ENCODE measurements around the gene CHAF1B. TPM values are rescaled to one million over a fixed set of nuclear protein-coding genes. Genes with fewer than 3 reads are reported as not detected.

Gene CHAF1B
- total RNA-seq, 2 experiments from 2014 or later, result 28.9 to 31.2 TPM

GRCh38 chr21:36433059-36433709 lies 48.0 kb downstream of the CHAF1B start:
- H3K9me3 Mint-ChIP-seq, result no peaks in the 10 kb centered on the region
- intact Hi-C loops (cut with micrococcal nuclease), result no loop called here
- no peak overlapping the region for H3K4me3 Mint-ChIP-seq
- H3K36me3 Mint-ChIP-seq, result no peaks in the 10 kb centered on the region
- ChIA-PET CTCF (no interaction called here), POLR2A (no interaction called here)
- H3K27ac Mint-ChIP-seq, result no peak overlapping the region
- peaks cover 12% of the 10 kb centered on the region for H3K4me1 Mint-ChIP-seq (ENCODE audit: low read depth)
- no peak for DNase-seq
- peaks cover 18% of the 10 kb centered on the region for H3K27me3 Mint-ChIP-seq

- no peaks in the 10 kb centered on the region for H3K36me3 Mint-ChIP-seq
- POLR2A ChIA-PET, result no interaction called here
- peaks cover 18% of the 10 kb centered on the region for H3K27me3 Mint-ChIP-seq
- CTCF ChIA-PET, result no interaction called here
- intact Hi-C loops (cut with micrococcal nuclease), result no loop called here
- no peaks in the 10 kb centered on the region for H3K9me3 Mint-ChIP-seq
- no peak overlapping the region for H3K27ac Mint-ChIP-seq
- peaks cover 12% of the 10 kb centered on the region for H3K4me1 Mint-ChIP-seq (ENCODE audit: low read depth)
- no peak overlapping the region for H3K4me3 Mint-ChIP-seq
- DNase-seq, result no peak
Observed at GRCh38 chr21:36434144-36434543, 49.0 kb downstream of the CHAF1B start.

- CTCF ChIA-PET, result no interaction called here
- peaks cover 12% of the 10 kb centered on the region for H3K27me3 Mint-ChIP-seq
- H3K36me3 Mint-ChIP-seq, result no peaks in the 10 kb centered on the region
- DNase-seq, result no peak
- H3K27ac Mint-ChIP-seq, result no peak overlapping the region
- no peak overlapping the region for H3K4me3 Mint-ChIP-seq
- intact Hi-C loops (cut with micrococcal nuclease), result no loop called here
- H3K9me3 Mint-ChIP-seq, result no peaks in the 10 kb centered on the region
- H3K4me1 Mint-ChIP-seq (ENCODE audit: low read depth), result no peaks in the 10 kb centered on the region
- POLR2A ChIA-PET, result no interaction called here
Observed at GRCh38 chr21:36436829-36437744, 51.9 kb downstream of the CHAF1B start.

- no peak for DNase-seq
- Mint-ChIP-seq H3K4me1 (ENCODE audit: low read depth) (no peaks in the 10 kb centered on the region), H3K36me3 (no peaks in the 10 kb centered on the region), H3K9me3 (no peaks in the 10 kb centered on the region), H3K27ac (no peak overlapping the region), H3K4me3 (no peak overlapping the region), H3K27me3 (peaks cover 7% of the 10 kb centered on the region)
- intact Hi-C loops (cut with micrococcal nuclease), result no loop called here
- POLR2A ChIA-PET, result no interaction called here
- CTCF ChIA-PET, result interaction anchor here (0.6 kb wide), 1 partner anchor 90 kb away, joined by 3 read pairs; no protein-coding TSS in a partner anchor
Observed at GRCh38 chr21:36437745-36438128, 52.5 kb downstream of the CHAF1B start.

GRCh38 chr21:36441715-36442114 lies 56.5 kb downstream of the CHAF1B start:
- Mint-ChIP-seq H3K36me3 (no peaks in the 10 kb centered on the region), H3K4me3 (no peak overlapping the region), H3K27me3 (peaks cover 7% of the 10 kb centered on the region), H3K27ac (no peak overlapping the region), H3K4me1 (ENCODE audit: low read depth) (no peaks in the 10 kb centered on the region), H3K9me3 (no peaks in the 10 kb centered on the region)
- POLR2A ChIA-PET, result no interaction called here
- intact Hi-C loops (cut with micrococcal nuclease), result no loop called here
- CTCF ChIA-PET, result no interaction called here
- DNase-seq, result no peak

- no peak overlapping the region for H3K27ac Mint-ChIP-seq
- CTCF ChIA-PET, result no interaction called here
- H3K9me3 Mint-ChIP-seq, result no peaks in the 10 kb centered on the region
Observed at GRCh38 chr21:36446301-36446700, 61.1 kb downstream of the CHAF1B start.

GRCh38 chr21:36450511-36450910 lies 65.3 kb downstream of the CHAF1B start:
- peaks cover 6% of the 10 kb centered on the region for H3K27me3 Mint-ChIP-seq
- no peaks in the 10 kb centered on the region for H3K4me1 Mint-ChIP-seq (ENCODE audit: low read depth)
- intact Hi-C loops (cut with micrococcal nuclease), result no loop called here
- no peaks in the 10 kb centered on the region for H3K36me3 Mint-ChIP-seq
- ChIA-PET CTCF (interaction anchor here (0.6 kb wide), 1 partner anchor 12 kb away, joined by 3 read pairs; no protein-coding TSS in a partner anchor), POLR2A (no interaction called here)
- no peak overlapping the region for H3K27ac Mint-ChIP-seq
- no peak overlapping the region for H3K4me3 Mint-ChIP-seq
- H3K9me3 Mint-ChIP-seq, result no peaks in the 10 kb centered on the region
- DNase-seq, result no peak

More at GRCh38 chr21:36446301-36446700, 61.1 kb downstream of the CHAF1B start:
- Mint-ChIP-seq H3K27me3 (peaks cover 8% of the 10 kb centered on the region), H3K4me3 (no peak overlapping the region), H3K36me3 (no peaks in the 10 kb centered on the region), H3K4me1 (ENCODE audit: low read depth) (no peaks in the 10 kb centered on the region)
- POLR2A ChIA-PET, result no interaction called here
- intact Hi-C loops (cut with micrococcal nuclease), result no loop called here
- no peak for DNase-seq

GRCh38 chr21:36451506-36451905 lies 66.3 kb downstream of the CHAF1B start:
- ChIA-PET POLR2A (no interaction called here), CTCF (no interaction called here)
- no peak overlapping the region for H3K27ac Mint-ChIP-seq
- intact Hi-C loops (cut with micrococcal nuclease), result no loop called here
- H3K36me3 Mint-ChIP-seq, result no peaks in the 10 kb centered on the region
- no peaks in the 10 kb centered on the region for H3K4me1 Mint-ChIP-seq (ENCODE audit: low read depth)
- no peaks in the 10 kb centered on the region for H3K9me3 Mint-ChIP-seq
- H3K4me3 Mint-ChIP-seq, result no peak overlapping the region
- no peak for DNase-seq
- H3K27me3 Mint-ChIP-seq, result peaks cover 3% of the 10 kb centered on the region

- ChIA-PET CTCF (no interaction called here), POLR2A (no interaction called here)
- DNase-seq, result no peak
- Mint-ChIP-seq H3K4me3 (no peak overlapping the region), H3K4me1 (ENCODE audit: low read depth) (no peaks in the 10 kb centered on the region), H3K9me3 (no peaks in the 10 kb centered on the region), H3K27me3 (peaks cover 1% of the 10 kb centered on the region), H3K27ac (no peak overlapping the region), H3K36me3 (no peaks in the 10 kb centered on the region)
- intact Hi-C loops (cut with micrococcal nuclease), result no loop called here
Observed at GRCh38 chr21:36452281-36452825, 67.2 kb downstream of the CHAF1B start.

GRCh38 chr21:36454093-36454531 lies 68.9 kb downstream of the CHAF1B start:
- intact Hi-C loops (cut with micrococcal nuclease), result no loop called here
- H3K27me3 Mint-ChIP-seq, result peaks cover 1% of the 10 kb centered on the region
- H3K36me3 Mint-ChIP-seq, result no peaks in the 10 kb centered on the region
- no peaks in the 10 kb centered on the region for H3K9me3 Mint-ChIP-seq
- ChIA-PET CTCF (no interaction called here), POLR2A (no interaction called here)
- no peak overlapping the region for H3K27ac Mint-ChIP-seq
- H3K4me3 Mint-ChIP-seq, result no peak overlapping the region
- no peak for DNase-seq
- H3K4me1 Mint-ChIP-seq (ENCODE audit: low read depth), result no peaks in the 10 kb centered on the region

GRCh38 chr21:36454706-36455105 lies 69.5 kb downstream of the CHAF1B start:
- CTCF ChIA-PET, result interaction anchor here (0.7 kb wide), 1 partner anchor 590 kb away, joined by 3 read pairs; no protein-coding TSS in a partner anchor
- no peaks in the 10 kb centered on the region for H3K9me3 Mint-ChIP-seq
- no peaks in the 10 kb centered on the region for H3K36me3 Mint-ChIP-seq
- peaks cover 1% of the 10 kb centered on the region for H3K27me3 Mint-ChIP-seq
- POLR2A ChIA-PET, result no interaction called here
- H3K27ac Mint-ChIP-seq, result no peak overlapping the region
- intact Hi-C loops (cut with micrococcal nuclease), result no loop called here
- no peak overlapping the region for H3K4me3 Mint-ChIP-seq
- DNase-seq, result no peak
- no peaks in the 10 kb centered on the region for H3K4me1 Mint-ChIP-seq (ENCODE audit: low read depth)

GRCh38 chr21:36456729-36457414 lies 71.7 kb downstream of the CHAF1B start:
- Mint-ChIP-seq H3K4me1 (ENCODE audit: low read depth) (no peaks in the 10 kb centered on the region), H3K4me3 (no peak overlapping the region), H3K27me3 (peaks cover 1% of the 10 kb centered on the region), H3K27ac (no peak overlapping the region), H3K36me3 (no peaks in the 10 kb centered on the region), H3K9me3 (no peaks in the 10 kb centered on the region)
- ChIA-PET CTCF (no interaction called here), POLR2A (no interaction called here)
- intact Hi-C loops (cut with micrococcal nuclease), result no loop called here
- DNase-seq, result no peak

All from activated CD4-positive, alpha-beta memory T cell treated with anti-CD3 and anti-CD28 coated beads for 36 hours (primary cell).